Urinary bladder (tissue), 4 donors: ENCODE results near the gene GON7. TPM values are rescaled to one million over a fixed set of nuclear protein-coding genes. Genes with fewer than 3 reads are reported as not detected.
A peak's percentile ranks its signal among the peaks of the same experiment; 100 is the strongest.

Experiments used
- DNase-seq: peaks from one replicate; pipeline ENCODE4 v3.0.0-alpha.2; 2015; ENCODE audit errors: extremely low spot score
- H3K27ac ChIP-seq: one replicate; pipeline ENCODE4 v1.5.1; 2013; ENCODE audit warnings: low read depth, mild to moderate bottlenecking, moderate library complexity
- H3K36me3 ChIP-seq: one replicate; pipeline ENCODE4 v1.6.1; 2013; ENCODE audit warnings: mild to moderate bottlenecking, moderate library complexity; ENCODE audit not compliant: insufficient read depth
- H3K4me1 ChIP-seq: one replicate; pipeline ENCODE4 v1.6.1; 2013; ENCODE audit warnings: mild to moderate bottlenecking, moderate library complexity; ENCODE audit not compliant: insufficient read depth
- H3K4me3 ChIP-seq: one replicate; pipeline ENCODE4 v1.5.1; 2013; ENCODE audit warnings: low read depth, low read length
- WGBS: extraction: QIAGEN DNeasy Blood & Tissue Kit; methylation state at CpG from one replicate; pipeline ENCODE4 v1.1.7; 2013; 5-methylcytosine and 5-hydroxymethylcytosine counted together
- polyA plus RNA-seq: library from polyadenylated mRNA; stranded (reverse); fragments of 200-250 nt; gene quantifications from one replicate; pipeline ENCODE4 v1.2.3, GENCODE V29; 2013
- total RNA-seq: library from RNA; depleted of rRNA; stranded (reverse); fragments of >200 nt; gene quantifications from one replicate; pipeline ENCODE4 v1.2.3, GENCODE V29; 2014
- donor health status: healthy with polysubstance abuse.
- donor health status: healthy.

GON7 gene
- total and polyA plus RNA-seq, 2 donors = 13.0 to 16.2 TPM

DNA sequence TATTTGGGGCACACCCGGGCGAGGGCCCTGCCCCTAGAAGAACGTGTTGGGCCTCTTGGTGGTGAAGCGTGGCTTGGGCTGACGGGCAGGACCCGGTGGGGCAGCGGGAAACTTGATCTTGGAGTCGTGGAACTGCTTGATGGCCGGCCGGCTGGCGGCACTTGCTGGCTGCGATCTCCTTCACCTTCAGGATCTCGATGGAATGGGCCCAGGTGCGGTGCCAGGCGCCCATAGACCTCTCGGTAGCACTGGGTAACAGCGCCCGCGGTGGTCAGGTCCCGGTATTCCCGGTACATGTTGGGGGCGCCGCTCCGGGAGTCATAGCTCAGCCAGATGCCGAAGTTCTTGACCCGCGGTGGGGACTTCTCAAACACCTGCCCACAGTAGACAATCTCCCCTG, 16.7 kb upstream of the GON7 start:
- H3K4me1 ChIP-seq = no peaks in the 10 kb centered on the region
- DNase-seq = no peak
- H3K4me3 ChIP-seq = no peak overlapping the region
- no peaks in the 10 kb centered on the region for H3K36me3 ChIP-seq
- WGBS = 97% methylated on average over 27 of the region's 27 CpGs
- no peak overlapping the region for H3K27ac ChIP-seq

DNA sequence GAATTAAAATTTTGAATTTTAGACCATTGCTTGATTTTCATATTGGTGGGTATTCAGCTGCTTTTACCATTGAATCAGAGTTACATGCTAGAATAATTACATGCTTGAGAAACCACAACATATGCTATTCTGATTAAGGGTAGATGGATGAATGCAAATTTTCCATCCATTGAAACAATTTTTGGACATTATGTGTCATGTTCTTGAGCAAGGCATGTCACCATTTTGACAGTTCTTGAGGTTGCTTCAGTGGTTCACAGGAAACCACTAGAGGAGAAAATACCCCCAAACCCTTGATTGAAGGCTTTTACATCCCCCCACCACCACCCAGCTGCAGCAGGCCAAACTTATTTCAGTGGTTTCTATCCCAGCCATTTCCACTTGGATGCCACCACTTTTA, 13.6 kb upstream of the GON7 start:
- Histone ChIP-seq H3K27ac (no peak overlapping the region), H3K4me1 (no peaks in the 10 kb centered on the region), H3K4me3 (no peak overlapping the region), H3K36me3 (no peaks in the 10 kb centered on the region)
- no peak for DNase-seq

- H3K36me3 ChIP-seq = peaks cover 3% of the 10 kb centered on the region
- H3K4me3 ChIP-seq = no peak overlapping the region
- no peaks in the 10 kb centered on the region for H3K4me1 ChIP-seq
- DNase-seq = peak; percentile 42
- 51% methylated on average over 3 of the region's 3 CpGs for WGBS
- no peak overlapping the region for H3K27ac ChIP-seq
These were observed 12.3 kb upstream of the GON7 start for GRCh38 chr14:93219103-93219726.

DNA sequence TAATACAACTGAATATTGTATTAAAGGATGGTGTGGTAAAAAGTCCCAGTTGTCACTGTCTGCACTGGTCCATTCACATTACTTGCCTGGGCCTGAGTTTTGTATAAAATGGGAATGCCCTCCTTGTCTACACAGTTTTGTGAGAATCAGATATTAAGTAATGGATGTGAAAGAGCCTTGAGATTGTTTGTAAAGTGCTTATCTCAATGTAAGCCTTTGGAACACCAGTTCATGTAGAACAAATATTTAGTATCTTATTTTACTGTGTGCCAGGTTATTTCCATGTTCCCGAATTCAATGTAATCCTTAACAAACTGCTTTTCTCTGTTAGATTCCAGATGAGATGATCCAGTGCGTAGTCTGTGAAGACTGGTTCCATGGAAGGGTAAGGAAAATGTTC, 7.7 kb upstream of the GON7 start:
- Histone ChIP-seq H3K36me3 (peaks cover 3% of the 10 kb centered on the region), H3K4me3 (no peak overlapping the region), H3K27ac (no peak overlapping the region), H3K4me1 (no peaks in the 10 kb centered on the region)
- WGBS = 80% methylated on average over 2 of the region's 2 CpGs
- no peak for DNase-seq

- WGBS = 80% methylated on average over 3 of the region's 3 CpGs
- Histone ChIP-seq H3K36me3 (peaks cover 3% of the 10 kb centered on the region), H3K4me3 (no peak overlapping the region), H3K27ac (no peak overlapping the region), H3K4me1 (no peaks in the 10 kb centered on the region)
- DNase-seq = no peak
These were observed 5.6 kb upstream of the GON7 start for GRCh38 chr14:93212432-93212831.

- H3K27ac ChIP-seq = peak overlapping the region; percentile 57
- DNase-seq = peak; percentile 14
- H3K4me1 ChIP-seq = no peaks in the 10 kb centered on the region
- peak overlapping the region; percentile 79 for H3K4me3 ChIP-seq
- under 1% methylated on average over 23 of the region's 23 CpGs for WGBS
- H3K36me3 ChIP-seq = no peaks in the 10 kb centered on the region
These were observed 823 bp upstream of the GON7 start for GRCh38 chr14:93207468-93208308.

DNA sequence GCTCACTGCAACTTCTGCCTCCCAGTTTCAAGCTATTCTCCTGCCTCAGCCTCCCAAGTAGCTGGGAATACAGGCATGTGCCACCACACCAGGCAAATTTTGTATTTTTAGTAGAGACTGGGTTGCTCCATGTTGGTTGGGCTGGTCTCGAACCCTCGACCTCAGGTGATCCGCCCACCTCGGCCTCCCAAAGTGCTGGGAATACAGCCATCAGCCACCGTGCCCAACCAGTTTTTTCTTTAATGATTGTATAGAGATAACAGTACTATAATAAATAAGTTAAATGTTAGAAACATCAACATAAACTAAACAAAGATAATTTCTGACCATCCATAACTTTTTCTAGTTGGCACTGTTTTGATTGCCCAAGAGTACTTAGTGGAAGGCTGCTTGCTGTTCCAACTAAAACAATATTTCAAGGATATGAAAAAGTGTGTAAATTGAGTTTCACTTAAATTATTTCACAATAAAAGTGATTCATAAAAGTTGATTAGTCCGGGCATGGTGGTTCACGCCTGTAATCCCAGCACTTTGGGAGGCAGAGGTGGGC, 5.6 kb downstream of the GON7 start:
- H3K36me3 ChIP-seq = no peaks in the 10 kb centered on the region
- 81% methylated on average over 7 of the region's 7 CpGs for WGBS
- H3K4me1 ChIP-seq = no peaks in the 10 kb centered on the region
- H3K4me3 ChIP-seq = no peak overlapping the region
- H3K27ac ChIP-seq = no peak overlapping the region
- DNase-seq = no peak

DNA sequence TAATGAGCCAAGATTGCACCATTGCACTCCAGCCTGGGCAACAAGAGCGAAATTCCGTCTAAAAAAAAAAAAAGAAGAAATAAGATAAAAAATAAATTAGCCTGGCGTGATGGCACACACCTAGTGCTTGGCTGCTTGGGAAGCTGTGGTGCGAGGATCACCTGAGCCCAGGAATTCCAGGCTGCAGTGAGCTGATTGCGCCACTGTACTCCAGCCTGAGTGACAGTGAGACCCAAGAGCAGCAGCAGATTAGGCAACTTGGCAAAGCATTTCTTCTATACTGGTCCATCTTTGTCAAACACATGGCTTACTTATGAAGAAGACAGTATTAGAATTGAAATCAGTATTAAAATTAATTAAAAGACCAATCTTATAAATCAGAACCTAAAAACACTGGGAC, 6.3 kb downstream of the GON7 start:
- Histone ChIP-seq H3K36me3 (no peaks in the 10 kb centered on the region), H3K4me1 (no peaks in the 10 kb centered on the region), H3K27ac (no peak overlapping the region), H3K4me3 (no peak overlapping the region)
- WGBS = 98% methylated on average over 5 of the region's 5 CpGs
- DNase-seq = no peak

DNA sequence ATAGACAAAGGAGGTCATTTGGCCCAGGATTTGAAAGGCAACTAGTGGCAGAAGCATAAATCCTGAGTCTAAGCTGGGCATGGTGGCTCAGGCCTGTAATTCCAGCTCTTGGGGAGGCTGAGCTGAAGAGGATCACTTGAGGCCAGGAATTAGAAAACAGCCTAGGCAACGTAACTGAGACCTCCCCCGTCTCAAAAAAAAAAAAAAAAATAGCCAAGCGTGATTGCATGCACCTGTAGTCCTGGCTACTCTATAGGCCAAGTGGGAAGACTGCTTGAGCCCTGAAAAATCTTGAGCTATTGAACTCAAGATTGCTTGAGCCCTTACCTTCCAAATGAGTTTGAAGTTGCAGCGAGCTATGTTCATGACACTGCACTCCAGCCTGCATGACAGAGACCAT, 7.8 kb downstream of the GON7 start:
- WGBS = 84% methylated on average over 4 of the region's 4 CpGs
- no peak for DNase-seq
- Histone ChIP-seq H3K27ac (no peak overlapping the region), H3K4me3 (no peak overlapping the region), H3K4me1 (no peaks in the 10 kb centered on the region), H3K36me3 (no peaks in the 10 kb centered on the region)

- Histone ChIP-seq H3K4me1 (no peaks in the 10 kb centered on the region), H3K27ac (no peak overlapping the region), H3K4me3 (no peak overlapping the region), H3K36me3 (no peaks in the 10 kb centered on the region)
- no peak for DNase-seq
- 96% methylated on average over 1 of the region's 1 CpG for WGBS
These were observed 11.4 kb downstream of the GON7 start for GRCh38 chr14:93195316-93195999.

DNA sequence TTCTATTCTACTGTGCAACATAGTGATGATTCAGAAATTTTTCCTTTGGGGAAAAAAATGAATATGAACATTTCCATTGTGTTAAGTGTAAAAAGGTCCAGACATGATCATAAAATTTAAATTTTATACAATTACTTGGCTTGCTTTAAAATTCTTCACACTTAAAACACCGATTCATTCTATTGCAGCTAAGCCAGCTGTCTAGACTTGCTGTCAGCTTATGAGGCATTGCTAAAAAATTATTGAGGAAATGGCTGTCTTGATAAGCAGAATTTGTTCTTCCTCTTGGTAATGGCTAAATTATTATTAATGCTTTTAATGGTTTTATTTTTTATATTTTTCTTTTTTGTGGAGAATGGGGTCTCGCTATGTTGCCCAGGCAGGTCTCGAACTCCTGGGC, 19.9 kb downstream of the GON7 start:
- no peak overlapping the region for H3K4me3 ChIP-seq
- H3K27ac ChIP-seq = no peak overlapping the region
- no peaks in the 10 kb centered on the region for H3K36me3 ChIP-seq
- no peaks in the 10 kb centered on the region for H3K4me1 ChIP-seq
- no peak for DNase-seq
- 92% methylated on average over 3 of the region's 3 CpGs for WGBS

- no peak overlapping the region for H3K4me3 ChIP-seq
- 85% methylated on average over 6 of the region's 6 CpGs for WGBS
These were observed 20.4 kb downstream of the GON7 start for GRCh38 chr14:93186466-93186865.

DNA sequence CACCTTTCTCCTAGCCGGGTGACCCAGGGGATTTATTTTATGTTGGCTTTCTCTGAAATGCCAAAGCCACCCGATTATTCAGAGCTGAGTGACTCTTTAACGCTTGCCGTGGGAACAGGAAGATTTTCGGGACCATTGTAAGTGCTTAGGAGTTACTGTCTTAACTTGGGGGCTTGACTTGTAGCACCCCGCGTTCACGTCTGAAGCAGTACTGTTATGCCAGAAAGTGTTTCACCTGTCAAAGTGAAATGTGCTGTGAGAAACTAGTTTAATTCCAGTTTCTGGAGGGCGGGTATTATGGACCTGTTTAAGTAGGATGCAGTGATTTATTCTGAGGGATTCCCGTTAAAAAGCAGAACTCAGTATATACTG, 21.5 kb downstream of the GON7 start:
- H3K4me1 ChIP-seq = no peaks in the 10 kb centered on the region
- under 1% methylated on average over 10 of the region's 10 CpGs for whole genome bisulfite sequencing
- H3K27ac ChIP-seq = peak overlapping the region; percentile 88
- DNase-seq = no peak
- no peaks in the 10 kb centered on the region for H3K36me3 ChIP-seq
- H3K4me3 ChIP-seq = peak overlapping the region; percentile 78

More at GRCh38 chr14:93186466-93186865, 20.4 kb downstream of the GON7 start:
- Histone ChIP-seq H3K4me1 (no peaks in the 10 kb centered on the region), H3K27ac (no peak overlapping the region), H3K36me3 (no peaks in the 10 kb centered on the region)
- no peak for DNase-seq
